Glomerular endothelial cell (primary cell): ENCODE results near the gene JMJD8. TPM values are rescaled to one million over a fixed set of nuclear protein-coding genes. Genes with fewer than 3 reads are reported as not detected.

Experiments used
- DNase-seq: peaks from one replicate; pipeline ENCODE4 v3.0.0-alpha.2; 2011; ENCODE audit warnings: low read depth, low spot score; ENCODE audit errors: extremely low read depth
- total RNA-seq: library from RNA; depleted of rRNA; stranded (reverse); fragments of >200 nt; gene quantifications from 2 replicates; pipeline ENCODE4 v1.2.3, GENCODE V29; 2015

JMJD8 gene
- total RNA-seq, 1 donor from 2014 or later: 70.8 TPM

DNA sequence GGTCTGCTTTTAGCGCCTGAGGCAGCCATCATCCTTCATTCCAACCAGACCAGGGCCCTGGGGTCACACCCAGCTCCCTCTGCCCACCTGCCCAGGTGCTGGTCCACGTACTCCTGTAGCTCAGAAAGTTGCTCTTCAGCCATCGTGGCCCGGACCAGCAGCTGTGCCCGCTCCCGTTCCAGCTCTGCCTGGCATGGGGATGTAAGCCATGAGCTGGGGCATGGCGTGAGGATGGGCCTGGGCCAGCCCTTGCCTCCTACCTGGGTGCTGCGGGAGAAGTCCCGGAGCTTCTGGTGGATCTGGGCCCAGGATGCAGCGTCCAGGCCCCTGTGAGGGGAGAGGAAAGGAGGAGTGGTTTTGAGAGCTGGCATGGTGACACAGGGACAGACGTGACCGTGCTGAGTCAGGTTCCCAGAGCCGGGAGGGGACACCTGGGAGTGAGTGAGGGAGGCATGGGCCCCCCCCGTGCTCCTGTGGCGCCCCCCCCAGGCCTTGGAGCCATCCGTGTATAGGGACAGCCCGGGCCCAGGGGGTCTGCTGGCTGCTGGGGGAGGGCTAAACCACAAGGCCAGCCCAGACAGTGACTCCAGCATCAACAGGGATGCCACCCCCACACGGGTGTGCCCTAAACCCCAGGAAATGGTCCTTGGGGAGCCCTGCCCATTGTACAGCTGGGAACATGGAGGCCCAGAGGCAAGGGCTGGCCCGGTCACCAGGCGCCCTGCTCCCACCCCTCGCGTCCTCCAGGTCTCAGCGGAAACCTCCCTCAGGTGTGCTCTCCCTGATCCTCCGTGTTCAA, 38.9 kb upstream of the JMJD8 start:
- DNase-seq: no peak

DNA sequence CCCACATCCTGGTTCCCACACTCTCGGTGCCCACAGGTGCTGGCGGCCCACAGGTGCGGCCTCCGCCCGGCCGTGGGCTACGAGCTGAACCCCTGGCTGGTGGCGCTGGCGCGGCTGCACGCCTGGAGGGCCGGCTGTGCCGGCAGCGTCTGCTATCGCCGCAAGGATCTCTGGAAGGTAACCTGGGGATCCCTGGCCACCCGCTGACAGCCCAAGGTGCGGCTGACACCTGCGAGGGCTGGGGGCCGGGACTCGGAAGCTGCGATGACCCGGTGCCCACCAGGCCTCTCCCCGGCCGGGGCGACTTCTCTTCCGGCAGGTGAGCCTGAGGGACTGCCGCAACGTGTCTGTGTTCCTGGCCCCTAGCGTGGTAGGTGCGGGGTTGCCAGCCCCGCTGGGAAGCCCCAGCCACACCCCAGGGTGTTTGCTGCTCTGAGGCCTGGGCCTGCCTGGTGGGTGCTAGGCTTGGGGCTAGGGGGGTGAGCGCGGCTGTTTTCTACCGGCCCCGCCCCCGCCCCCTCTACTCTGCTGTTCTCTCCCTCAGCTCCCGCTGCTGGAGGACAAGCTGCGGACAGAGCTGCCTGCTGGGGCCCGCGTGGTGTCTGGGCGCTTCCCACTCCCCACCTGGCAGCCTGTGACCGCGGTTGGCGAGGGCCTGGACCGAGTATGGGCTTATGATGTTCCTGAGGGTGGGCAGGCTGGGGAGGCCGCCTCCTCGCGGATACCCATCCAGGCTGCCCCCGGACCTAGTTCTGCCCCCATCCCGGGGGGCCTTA, 37.8 kb upstream of the JMJD8 start:
- DNase-seq: no peak

DNA sequence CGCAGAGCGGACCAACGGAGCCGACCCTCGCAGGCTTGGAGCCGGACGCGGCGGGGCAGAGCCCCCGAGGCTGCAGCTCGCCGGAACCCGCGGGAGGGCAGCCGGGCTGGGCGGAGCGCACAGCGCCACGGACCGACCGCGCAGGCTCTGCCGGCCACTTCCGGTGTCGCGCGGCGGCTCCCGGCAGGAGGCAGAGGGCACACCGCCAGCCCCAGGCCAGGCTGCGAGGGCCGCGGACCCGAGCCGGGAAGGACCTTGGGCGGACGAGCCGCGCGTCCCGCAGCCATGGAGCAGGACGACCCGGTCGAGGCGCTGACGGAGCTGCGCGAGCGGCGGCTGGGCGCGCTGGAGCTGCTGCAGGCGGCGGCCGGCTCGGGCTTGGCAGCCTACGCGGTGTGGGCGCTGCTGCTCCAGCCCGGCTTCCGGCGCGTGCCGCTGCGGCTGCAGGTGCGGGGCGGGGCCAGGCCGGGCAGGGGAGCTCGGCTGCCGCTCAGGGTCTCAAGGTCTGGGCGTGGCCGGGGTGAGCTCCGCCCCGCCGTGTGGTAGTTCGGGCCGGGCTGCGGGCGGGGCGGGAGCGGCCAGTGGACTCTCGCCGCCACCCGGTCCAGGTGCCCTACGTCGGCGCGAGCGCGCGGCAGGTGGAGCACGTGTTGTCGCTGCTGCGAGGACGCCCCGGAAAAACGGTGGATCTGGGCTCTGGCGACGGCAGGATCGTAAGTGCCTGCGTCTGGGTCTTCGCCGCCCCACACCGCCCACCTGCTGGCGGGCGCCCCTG, 37.0 kb upstream of the JMJD8 start, which contains the start of gene ANTKMT:
Gene ANTKMT, plus strand, starts transcription at position 157 of the 775 bp plus-strand sequence. Its CDS starts 129 bp downstream, at position 286.
- DNase-seq: no peak

DNA sequence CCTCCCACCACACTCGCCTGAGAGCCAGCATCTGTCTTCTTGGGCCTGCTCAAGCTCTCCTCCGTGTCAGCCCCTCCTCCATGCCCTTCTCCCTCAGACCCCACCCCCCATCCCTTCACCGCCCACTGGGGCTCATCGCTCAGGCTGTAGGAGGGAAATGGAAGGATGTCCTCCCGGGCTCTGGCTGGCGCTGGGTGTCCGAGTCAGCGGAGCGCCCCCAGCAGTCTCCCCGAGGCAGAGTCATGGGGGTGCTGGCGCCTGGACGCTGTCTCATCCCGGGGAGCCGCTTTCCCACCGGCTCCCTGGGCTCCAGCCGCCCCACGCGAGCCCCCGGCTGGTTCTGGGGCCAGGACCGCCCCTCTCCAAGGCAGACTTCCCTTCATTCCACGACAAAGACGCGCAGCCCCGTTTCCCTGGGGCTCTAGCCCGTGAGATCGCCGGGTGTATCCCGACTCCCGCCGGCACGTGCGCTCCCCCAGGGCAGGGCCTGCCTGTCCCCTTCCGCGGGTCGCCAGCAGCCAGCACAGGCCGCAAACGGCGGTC, 36.4 kb upstream of the JMJD8 start:
- DNase-seq: no peak

DNA sequence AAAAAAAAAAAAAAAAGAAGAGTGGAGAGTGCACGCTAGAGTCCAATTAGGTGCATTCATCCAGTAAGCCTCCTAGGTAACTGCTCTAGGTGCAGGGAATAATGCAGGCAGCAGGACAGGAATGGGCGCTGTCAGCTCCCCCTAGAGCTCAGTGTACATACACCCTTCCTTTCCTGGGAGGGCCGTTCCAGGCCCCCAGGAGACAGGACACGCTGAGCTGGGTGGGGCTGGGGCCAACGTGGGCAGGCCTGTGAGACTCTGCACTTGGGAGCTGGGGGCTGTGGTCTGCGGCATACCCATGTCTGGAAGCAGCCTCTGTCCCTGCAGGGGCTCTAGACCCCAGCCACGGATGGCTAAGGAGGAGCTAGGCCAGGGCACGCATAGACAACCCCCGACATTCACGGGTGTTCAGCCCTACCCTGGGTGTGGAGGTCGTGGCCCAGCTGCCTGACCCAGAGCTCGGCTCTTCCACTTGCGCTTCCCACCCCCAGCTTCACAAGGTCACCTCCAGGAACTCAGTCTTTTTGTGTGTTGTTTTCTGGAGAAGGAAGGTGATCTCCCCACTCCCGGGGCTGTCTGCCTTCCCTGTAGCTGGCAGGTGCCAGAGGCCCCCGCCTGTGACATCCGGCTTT, 35.8 kb upstream of the JMJD8 start:
- DNase-seq: no peak

DNA sequence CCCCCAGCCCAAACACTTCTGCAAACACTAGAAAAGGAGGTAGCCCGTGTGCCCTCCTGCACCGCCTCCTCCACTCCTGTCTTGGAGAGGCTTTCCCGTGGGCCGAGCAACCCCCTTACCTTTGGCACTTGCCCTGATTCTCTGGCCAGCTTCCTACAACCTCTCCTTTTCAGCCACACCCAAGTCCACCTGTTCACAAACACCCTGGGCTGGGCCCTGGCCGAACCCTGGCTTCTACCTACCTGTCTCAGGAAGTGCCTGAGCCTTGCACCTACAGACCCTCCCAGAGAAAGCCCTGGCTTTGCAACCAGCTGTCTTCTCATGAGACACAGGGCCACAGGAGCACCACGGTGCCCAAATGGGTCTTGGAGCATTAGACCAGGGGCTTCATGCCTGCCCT, 34.8 kb upstream of the JMJD8 start:
- no peak for DNase-seq

DNA sequence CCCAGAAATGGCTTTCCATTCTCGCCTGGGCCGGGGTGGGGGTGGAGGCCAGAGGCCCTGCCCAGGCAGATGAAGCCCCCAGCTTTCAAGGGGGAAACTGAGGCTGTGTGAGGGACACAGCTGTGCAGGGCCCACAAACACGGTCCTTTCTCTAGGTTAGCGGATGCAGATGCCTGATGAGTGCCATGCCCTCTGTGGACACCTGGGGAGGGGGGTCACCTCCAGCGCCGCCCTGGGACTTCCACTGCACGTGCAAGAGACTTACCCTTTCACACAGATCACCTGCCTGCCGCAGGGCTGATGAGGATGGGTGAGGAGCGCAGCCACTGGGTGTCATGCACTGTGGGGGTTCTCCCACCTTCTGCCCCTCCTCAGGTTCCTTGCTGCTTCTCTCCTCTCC, 34.3 kb upstream of the JMJD8 start:
- DNase-seq: no peak

DNA sequence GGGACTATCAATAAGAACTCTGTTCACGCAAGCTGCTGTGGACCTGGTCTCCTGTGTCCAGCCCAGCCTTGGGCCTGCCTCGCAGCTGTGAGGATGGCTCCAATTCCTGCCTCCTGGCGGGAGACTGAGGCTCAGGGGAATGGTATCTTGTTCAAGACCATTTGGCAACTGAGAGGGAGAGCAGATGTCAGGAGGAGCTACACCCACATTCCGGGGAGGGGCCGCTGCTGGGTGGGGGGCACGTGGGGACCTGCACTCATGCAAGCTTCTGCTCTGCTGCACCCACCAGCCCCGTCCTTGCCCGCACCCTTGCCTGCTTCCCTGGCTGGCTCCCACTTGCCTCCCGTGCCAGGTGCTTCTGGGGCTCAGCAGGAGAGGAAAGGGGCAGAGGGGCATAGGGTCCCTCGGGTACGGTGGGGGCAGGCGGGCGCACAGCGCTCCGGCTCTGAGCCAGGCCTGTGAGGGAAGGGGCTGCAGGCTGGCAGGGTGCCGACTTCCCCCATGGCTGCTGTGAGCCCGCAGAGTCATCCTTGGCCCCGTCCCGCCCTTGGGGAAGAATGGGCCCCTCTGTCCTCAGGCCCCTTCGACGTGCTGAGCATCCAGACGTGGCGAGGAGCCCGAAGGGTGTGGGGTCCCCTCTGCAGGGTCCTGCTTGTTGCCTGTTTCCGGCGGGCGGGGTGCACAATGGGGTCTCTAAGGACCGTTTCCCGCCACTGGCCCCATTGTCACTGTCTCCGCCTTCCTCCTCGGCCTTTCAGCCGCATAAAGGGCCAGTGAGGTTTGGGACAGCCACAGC, 33.5 kb upstream of the JMJD8 start:
- DNase-seq: no peak

DNA sequence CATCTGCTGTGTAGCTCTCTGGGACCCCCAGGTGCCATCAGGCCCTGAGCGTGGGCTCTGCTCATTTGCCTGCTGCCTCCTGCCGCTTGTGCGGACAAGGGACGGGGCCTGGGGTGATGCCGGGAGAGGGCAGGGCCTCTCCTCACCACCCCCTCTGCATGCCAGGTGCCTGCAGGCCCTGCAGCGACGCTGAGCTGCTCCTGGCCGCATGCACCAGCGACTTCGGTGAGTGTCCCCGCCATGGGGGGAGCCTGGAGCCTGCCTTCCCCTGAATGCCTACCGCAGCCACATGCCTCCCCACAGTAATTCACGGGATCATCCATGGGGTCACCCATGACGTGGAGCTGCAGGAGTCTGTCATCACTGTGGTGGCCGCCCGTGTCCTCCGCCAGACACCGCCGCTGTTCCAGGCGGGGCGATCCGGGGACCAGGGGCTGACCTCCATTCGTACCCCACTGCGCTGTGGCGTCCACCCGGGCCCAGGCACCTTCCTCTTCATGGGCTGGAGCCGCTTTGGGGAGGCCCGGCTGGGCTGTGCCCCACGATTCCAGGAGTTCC, 32.7 kb upstream of the JMJD8 start:
- no peak for DNase-seq

DNA sequence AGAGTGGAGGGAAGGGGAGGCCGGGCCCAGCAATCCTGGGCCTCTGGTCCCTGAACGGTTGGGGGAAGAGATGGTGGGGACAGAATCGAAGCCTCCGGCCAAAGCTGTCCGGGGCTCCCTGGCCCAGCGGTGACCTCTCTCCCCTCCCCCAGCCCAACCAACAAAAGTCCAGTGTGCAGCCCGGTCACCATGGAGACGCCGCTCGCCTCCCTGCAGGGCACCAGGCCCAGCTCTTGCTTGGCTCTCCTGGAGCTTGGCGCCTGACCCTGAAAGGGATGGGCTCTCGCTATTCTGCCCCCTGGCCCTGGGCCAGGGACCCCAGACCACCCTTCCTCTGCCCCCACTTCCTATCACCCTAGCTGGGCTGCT, 32.0 kb upstream of the JMJD8 start:
- no peak for DNase-seq

DNA sequence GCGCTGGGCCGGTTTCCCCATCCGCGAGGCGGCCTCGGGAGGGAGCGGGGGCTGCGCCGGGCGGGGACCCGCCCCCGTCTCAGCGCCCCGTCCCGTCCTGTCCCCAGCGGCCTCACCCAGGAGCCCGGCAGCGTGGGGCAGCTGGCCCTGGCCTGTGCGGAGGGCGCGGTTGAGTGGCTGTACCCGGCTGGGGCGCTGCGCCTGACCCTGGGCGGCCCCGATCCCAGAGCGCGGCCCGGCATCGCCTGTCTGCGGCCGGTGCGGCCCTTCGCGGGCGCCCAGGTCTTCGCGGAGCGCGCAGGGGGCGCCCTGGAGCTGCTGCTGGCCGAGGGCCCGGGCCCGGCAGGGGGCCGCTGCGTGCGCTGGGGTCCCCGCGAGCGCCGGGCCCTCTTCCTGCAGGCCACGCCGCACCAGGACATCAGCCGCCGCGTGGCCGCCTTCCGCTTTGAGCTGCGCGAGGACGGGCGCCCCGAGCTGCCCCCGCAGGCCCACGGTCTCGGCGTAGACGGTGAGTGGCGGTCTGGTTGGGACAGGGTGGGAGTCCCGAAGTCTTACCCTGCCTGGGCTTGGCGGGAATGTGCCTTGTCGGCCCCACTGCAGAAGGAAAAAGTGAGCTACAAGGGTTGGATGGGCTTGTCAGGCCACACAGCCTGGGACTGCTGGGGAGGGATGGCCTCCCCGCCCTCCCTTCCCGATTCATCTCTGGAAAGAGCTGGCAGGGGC, 31.5 kb upstream of the JMJD8 start:
- no peak for DNase-seq

DNA sequence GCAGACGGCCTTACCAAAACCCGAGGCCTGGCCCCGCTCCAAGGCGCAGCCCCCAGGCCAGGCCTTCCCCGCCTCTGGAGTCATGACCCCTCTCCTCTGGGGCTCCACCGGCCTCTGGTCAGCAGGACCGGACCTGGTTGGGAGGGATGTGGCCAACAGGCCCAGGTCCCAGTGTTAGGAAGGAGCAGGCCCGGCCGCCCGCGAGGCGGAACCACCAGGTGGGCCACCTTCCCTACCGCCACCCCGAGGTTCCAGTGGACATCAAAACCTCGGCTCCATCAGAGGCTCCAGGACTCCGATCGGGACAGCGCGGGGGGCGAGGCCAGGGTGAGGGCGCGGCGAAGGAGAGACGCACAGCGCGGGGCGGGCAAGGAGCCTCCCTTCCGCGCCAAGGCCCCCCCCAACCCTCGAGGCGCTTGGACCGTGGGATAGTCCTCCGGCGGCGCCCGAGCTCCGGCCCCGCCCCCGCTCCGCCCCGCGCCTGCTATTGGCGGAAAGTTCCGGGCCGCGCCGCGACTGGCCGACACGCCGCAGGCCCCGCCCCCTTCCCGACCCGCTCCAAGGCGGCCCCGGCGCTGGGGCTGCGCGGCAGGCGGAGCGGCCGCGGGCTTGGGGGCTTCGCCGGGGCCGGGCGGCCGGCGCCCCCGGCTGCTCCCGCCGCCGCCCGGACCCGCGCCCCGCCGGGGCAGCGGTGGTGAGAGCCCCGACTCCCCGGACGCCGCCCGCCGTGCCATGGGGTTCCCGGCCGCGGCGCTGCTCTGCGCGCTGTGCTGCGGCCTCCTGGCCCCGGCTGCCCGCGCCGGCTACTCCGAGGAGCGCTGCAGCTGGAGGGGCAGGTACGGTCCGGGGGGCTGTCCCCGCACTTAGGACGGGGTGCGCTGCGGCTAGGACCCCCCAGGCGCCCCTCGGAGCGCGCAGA, 30.7 kb upstream of the JMJD8 start, which contains the start of gene METRN:
Gene METRN, plus strand, starts transcription at position 561 of the 919 bp plus-strand sequence. Its CDS starts 172 bp downstream, at position 733.
- DNase-seq: no peak

DNA sequence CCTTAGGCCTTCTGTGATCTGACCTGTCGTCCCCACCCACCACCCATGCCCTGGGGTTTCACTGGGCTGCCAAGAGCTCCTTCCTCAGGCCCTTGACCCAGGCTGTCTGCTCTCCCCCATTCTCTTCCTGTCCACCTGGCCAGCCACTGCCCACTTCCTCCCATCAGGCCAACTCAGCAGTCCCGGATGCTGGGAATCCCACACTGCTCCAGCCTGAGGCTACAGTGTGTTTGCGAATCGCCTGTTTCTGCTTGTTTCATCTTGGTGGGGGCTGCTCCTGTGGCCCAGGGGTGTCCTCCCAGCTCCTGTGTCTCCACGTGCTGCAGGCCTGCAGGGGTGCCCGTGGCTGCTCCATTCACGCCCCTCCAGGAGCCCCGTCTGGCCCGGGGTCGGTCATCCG, 29.9 kb upstream of the JMJD8 start:
- DNase-seq: no peak

DNA sequence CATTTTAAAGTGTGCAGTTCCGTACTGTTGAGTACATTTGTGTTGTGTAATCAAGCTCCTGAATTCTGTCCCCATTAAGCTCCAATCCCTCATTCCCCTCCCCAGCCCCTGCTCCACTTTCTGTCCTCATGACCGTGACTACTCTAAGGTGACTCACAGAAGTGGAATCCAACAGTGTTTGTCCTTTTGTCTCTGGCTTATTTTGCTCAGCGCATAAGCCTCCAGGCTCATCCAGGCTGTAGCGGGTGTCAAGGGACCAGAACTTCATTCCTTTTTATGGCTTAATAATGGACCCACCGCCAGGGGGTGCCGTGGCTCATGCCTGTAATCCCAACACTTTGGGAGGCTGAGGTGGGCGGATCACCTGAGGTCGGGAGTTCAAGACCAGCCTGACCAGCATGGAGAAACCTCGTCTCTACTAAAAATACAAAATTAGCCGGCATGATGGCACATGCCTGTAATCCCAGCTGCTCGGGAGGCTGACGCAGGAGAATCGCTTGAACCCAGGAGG, 28.7 kb upstream of the JMJD8 start:
- peak; percentile 48 for DNase-seq

DNA sequence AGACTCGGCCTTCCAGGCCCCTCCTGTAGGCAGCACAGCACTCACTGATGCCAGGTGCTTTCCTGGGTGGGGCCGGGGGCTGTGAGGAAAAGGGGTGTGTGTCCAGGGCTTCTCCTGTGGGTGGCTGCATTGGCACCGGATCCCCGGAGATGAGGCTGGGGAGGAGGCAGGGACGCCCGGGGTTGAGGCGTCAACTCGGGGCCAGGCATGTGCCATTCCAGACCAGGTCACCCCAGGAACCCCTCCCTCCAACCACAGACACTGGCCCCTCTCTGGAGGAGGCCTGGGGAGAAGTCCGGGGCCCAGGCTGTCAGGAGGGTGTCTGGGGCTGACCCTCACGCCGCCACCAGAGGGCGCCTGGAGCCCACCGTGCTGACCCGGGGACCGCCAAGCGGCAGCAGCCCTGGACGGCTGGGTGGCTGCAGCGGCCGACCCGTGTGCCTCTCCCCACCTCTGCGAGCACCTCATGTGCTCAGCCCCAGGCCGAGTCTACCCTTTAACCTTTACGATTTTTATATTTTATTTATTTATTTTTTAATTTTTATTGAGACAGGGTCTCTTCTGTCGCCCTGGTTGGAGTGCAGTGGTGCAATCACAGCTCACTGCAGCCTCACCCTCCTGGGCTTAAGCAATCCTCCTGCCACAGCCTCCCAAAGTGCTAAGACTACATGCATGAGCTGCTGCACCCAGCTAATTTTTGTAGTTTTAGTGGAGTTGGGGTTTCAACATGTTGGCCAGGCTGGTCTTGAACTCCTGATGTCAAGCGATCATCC, 27.6 kb upstream of the JMJD8 start:
- DNase-seq: no peak

DNA sequence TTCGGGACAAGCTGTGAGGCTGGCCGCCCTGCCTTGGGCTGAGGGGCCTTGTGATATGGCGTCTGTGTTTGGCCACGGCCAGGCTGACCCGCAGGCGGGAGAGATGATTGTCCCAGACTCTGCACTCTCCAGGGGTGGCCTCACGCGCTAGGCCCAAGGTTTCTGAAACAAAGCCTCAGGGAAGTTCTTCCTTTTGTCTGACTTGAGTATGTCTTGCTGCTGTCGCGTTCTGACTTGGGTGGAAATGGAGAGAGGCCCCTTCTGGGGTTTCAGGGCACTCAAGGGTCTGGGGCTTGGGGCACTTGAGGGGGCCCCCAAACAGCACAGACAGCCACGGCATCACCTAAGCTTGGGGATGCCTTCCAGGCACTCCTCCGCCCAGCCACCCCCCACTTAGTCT, 26.9 kb upstream of the JMJD8 start:
- DNase-seq: no peak
